ENCODE data around the gene R3HDM1.
"Not testable (repeated sequence)": the region's sequence is repeated elsewhere in the genome, so short reads cannot be mapped to it uniquely, and the experiment has no call there.

Gene R3HDM1

DNA sequence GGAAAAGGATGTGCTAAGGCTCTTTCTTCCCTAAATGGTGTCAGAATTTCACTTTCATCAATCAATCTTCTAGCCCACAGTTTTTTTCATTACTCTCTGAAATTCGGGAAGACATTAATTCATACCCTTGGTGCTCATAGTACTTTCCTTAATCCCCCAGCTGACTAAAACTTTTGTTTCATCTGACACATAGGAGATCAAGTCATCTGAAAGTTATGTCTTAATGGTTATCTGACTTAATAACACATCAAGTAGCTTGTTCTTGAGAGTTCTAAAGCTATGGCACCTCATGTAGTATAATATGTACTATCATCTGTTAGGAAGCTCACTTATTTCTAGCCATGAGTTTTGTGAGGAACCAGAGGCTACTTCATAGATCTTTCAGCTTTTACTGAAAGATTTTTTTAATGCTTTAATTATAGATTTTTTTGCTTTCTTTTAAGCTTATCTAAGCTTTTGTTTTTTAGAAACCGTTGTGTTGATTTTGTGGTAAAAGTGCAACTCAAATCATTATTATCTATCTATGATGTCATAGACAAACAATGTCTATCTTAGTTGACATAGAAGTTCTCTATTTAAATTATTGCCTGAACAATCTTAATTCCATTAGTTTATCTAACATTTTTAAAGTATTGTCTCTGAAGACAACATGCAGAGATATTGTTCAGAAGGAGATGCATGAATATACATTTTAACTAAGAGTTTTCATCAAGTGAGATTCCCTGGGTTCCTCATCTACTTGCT is 116.7 kb downstream of the R3HDM1 start:
- FAIRE-seq = peak; percentile 13

DNA sequence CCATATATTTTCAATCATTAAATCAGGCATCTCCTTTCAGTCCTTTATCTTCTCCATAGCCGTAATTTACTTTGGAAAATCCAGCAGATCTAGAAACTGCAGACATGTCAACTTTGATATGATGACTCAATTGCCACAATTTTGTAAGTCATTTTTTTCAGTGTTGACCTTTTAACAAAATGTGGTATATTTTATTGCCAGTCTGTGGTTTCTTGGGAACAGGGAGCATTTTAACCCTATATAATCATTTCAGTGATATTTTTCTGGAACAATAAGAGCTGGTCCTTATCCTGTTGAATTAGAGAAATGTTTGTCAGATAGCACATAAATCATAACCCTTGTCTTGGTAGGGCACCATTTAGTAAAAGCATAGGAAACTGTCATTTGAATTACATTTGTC is 119.4 kb downstream of the R3HDM1 start:
- FAIRE-seq = no peak

DNA sequence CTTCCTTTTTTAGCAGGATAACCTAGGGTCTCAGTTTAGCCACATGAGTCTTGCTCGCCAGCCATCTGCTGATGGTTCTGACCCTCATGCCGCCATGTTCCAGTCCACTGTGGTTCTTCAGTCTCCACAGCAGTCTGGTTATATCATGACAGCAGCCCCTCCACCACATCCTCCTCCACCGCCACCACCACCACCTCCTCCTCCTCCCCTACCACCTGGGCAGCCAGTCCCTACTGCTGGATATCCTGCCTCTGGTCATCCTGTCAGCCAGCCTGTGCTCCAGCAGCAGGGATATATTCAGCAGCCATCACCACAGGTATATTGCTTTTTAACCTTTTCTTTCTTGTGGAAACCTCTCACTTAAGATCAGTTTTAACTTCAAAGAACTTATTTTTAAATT is 120.4 kb downstream of the R3HDM1 start:
- FAIRE-seq = no peak

DNA sequence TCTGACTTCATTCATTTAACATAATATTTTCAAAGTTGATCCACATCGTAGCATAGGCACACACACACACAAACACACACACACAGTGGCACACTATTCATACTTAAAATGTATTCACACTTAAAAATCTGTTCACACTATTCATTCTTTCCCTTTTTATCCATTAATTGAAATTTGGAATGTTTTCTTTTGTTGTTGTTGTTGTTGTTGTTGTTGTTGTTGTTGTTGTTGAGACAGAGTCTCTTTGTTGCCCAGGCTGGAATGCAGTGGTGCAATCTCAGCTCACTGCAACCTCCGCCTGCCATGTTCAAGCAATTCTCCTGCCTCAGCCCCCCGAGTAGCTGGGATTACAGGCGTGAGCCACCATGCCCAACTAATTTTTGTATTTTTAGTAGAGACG is 123.0 kb downstream of the R3HDM1 start:
- not testable (repeated sequence) for FAIRE-seq

DNA sequence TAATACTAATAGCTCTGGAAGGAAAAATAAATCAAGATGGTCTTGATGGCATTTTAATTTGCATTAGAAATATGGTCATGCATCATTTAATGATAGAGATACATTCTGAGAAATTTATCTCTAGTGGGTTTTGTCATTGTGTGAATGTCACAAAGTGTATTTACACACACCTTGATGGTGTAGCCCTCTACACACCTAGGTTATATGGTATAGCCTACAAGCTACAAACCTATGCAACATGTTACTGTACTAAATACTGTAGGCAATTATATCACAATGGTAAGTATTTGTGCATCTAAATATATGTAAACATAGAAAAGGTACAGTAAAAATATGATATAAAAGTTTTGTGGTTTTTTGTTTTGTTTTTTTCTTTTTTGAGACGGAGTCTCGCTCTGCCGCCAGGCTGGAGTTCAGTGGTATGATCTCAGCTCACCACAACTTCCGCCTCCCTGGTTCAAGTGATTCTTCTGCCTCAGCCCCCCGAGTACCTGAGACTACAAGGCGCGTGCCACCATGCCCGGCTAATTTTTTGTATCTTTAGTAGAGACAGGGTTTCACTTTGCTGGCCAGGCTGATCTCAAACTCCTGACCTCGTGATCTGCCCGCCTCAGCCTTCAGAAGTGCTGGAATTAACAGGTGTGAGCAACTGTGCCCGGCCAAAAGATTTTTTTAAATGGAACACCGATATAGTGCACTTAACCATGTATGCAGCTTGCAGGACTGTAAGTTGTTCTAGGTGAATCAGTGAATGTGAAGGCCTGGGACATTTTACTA is 126.7 kb downstream of the R3HDM1 start:
- FAIRE-seq = no peak

DNA sequence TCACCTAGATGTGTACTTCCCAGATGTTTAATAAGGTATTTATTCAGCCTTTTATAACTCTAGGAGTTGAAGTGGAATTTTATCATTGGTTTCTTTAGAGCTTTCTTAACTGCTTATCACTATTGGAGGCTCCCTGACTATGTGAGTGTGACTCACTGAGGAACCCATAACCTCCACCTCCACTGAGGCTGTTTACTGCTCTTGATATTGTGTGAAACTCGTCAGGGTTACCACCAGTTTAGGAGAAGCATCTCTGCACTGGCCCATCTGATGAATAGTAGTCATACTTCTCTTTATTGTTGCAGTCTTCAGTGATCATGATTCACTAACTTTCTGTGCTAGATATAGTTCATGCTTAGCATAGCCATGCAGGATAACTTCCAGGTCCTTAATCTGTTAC is 130.8 kb downstream of the R3HDM1 start:
- no peak for FAIRE-seq

DNA sequence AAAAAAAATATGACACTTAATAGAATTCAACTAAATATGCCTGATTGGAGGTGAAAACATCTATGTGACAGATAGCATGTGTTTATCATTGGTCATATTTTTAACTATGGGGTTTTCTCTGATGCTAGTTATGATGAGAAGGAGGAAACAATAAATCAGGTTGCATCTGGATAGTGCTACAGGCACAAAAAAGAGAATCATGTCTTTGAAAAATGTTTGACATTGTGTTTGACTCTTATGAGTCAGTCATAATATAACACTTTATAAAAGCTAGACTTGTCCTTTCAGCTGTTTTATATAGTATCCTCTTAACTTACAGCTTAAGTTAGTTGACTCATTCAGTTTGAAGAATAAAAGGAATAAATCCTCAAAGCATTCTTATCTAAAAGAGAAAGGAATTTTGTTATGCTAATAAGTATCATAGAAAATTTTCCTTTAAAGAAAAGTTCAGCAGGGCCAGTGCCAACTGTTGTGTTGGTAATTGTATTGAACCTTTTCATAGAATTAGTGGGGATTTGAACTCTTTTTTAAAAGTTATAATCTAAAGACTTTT is 131.9 kb downstream of the R3HDM1 start:
- FAIRE-seq = no peak

DNA sequence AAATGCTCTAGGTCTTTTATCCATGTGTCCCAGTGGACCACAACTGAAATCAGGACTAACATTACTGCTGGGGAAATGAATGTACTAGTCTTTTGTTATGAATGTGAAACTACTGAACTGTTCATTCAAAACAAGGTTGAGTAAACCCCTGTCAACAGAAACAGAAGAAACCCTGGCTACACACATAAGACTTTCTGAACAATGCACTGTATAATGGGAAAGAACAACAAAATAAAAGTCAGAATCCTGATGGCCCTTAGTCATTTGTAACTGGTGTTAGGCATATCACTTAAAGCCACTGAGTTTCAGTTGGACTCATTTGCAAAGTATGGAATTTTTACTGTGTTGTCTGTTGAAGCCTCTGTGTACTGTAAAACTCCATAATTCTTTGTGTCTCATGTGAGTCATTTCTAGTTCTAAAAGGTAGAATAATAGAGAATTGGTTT is 133.4 kb downstream of the R3HDM1 start:
- FAIRE-seq = no peak

DNA sequence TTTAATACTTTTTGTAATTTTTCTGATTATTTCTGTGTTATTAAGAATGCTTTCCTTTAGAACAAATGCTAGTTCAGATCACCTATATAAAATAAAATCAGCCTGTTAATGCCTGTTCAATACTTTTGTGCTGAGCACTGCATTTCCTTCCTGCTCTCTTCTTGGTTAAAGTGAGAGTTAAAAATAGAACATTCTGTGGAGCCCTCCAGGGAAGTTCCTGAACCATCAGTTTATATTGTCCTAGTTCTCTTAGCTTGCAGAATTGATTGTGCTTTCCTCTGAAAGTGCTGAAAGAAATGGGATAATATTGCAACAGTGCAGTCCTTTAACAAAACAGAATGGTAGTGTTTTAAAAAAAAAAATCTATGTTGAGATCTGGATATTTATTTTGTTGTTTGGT is 135.8 kb downstream of the R3HDM1 start:
- FAIRE-seq = no peak

DNA sequence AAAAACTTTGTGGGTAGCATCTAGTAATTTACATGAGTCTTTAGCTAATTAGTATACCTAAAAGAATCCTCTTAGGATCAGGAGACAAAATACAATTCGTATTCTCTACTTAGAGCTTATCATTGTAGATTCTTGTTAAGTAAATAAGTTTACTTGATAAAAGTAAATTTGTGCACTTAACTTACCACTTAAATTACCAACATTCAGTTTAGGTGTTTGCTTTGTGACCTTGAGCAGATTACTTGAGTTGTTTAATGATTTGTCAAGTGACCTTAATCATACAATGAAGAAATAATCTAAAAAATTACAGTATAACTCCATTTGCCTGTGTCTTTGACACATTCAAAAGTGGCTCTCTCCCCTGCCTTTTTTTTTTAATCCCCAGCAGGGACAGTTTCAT is 143.2 kb downstream of the R3HDM1 start:
- FAIRE-seq = no peak

DNA sequence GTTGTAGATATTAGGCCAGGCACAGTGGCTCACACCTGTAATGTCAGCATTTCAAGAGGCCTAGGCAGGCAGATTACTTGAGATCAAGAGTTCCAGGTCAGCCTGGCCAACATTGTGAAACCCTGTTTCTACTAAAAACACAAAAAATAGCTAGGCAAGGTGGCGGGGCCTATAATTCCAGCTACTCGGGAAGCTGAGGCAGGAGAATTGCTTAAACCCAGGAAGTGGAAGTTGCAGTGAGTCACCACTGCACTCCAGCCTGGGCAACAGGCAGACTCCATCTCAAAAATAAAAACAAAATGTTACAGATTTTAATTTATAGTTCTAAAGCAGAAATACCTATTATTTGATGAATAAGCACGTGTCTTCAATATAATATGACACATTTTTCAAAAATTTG is 144.7 kb downstream of the R3HDM1 start:
- FAIRE-seq = no peak

DNA sequence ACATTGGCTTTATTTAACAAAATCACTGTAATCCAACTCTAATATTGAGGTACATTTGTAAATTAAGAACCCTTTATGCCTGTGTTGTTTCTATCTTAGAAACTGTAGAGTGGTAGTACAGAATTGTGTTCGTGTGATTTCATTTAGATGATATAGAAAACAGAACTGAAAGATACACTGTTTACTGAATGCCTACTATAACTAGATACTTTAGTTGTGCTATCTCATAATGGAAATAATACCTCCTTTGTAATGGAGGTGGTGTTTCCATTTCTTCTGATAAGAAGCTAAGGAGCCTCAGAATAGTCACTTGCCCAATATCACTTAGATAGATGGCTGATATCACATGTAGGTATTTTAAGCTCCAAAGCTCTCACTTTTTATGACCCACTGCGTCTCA is 147.8 kb downstream of the R3HDM1 start:
- FAIRE-seq = no peak

DNA sequence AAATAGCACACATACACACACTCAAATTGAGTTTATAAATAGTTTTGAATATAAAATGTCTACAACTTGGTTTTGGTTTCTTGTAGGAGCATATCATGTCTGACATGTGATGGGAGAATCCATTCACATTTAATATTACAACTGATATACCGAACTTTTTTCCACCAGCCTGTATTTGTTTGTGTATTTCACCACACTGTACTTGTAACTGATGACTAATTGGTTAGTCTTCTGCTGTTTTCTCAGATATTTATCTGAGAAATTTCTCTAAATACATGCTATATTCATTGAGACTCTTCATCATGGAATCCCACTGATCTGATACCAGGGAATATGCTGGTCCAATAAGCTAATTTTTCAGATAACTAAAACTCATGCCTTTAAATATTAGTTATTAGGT is 154.1 kb downstream of the R3HDM1 start:
- FAIRE-seq = no peak

DNA sequence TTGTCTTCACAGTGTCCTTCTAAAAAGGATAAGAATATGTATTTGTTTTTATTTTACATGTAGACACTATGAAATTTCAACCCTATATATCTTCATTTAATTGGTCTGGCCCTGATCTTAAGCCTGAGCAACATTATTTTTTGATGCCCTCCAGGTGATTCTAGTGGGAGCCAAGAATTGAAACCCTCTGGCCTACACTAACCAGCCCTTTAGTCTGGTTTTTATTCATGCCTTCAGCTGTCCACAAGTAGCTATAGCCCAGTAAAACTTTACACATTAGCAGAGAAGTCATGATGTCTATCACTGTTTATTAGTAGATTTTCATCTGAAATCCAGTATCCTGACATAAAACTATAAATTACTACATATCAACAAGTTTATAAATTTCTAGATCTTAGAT is 157.7 kb downstream of the R3HDM1 start:
- peak; percentile 39 for FAIRE-seq

DNA sequence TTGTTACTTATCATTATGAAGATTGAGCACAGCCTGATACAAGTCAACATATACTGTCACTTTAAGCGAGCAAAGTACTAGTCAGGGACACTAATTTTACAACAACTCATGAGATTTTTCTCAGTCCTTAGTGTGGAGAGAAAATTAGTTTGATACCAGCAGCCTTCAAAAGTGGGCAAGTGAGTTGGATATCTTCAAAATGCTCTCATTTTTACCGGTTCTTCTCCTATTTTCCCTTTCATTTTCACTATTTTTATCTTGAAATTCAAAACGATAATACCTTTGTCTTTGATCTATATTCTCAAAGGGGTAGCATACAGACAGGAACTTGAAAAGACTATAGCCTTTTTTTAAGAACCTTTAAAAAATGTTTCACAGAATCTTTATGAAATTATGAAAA is 158.4 kb downstream of the R3HDM1 start:
- FAIRE-seq = no peak

DNA sequence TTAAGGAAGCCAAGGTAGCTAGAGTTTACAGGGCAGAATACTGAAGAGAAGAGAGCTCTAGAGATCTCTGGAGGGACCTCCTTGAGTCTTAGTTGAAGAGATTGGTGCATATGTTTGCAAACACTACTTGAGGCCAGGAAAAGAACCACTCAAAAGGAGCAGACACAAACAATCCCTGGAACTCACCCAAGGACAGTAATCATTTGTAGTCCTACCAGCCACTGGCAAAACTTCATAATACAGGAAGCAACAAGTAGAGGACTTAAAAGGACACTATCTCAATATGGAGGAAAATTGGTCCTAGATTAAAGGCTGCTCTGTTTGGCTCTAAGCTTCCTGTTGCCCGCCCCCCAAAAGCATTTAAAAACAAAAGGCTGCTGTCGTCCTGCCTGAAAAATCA is 163.4 kb downstream of the R3HDM1 start:
- FAIRE-seq = no peak

DNA sequence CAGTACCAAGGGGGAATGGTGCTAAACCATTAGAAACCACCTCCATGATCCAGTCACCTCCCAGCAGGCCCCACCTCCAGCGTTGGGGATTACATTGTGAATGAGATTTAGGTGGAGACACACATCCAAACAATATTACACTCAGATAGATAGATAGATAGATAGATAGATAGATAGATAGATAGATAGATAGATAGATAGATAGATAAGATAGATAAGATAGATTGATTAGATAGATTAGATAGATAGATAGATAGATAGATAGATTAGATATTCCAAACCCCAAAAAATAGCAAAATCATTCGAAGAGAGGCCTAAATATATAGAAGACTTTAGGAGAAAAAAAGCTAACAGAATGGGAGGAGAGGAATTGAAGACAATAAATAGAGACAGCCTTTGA is 167.6 kb downstream of the R3HDM1 start:
- FAIRE-seq = no peak

DNA sequence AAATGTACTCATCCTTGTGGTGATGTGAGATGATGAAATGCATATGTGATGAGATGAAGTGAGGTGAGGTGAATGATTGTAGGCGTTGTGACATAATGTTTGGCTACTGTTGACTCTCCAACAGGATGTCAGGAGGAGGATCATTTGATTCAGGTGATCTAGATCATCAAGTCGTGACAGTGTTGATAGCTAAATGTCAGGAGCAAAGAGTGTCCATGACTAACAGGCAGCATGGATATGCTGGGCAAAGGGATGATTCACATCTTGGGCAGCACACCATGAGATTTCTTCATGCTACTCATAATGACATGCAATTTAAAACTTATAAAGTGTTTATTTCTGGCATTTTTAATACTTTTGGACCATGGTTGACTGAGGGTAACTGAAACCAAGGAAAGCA is 170.2 kb downstream of the R3HDM1 start:
- FAIRE-seq = no peak

DNA sequence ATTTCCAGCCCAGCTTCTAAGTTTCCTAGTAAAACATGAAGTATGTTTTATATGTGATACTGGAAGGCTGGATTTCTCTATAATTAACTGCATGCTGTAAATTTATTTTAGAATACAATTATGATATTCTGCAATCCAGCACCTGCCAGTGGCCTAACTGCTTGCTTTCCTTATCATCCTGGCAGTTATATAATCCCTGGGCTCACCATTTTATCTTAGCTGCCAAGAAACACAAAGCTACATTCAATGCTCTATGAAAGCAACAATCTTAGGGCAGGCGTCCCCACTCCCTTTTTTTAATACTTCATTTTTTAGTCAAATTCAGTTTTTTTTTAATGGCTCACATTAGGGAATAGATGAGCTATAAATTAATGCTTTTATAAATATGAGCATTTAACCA is 172.0 kb downstream of the R3HDM1 start:
- no peak for FAIRE-seq

DNA sequence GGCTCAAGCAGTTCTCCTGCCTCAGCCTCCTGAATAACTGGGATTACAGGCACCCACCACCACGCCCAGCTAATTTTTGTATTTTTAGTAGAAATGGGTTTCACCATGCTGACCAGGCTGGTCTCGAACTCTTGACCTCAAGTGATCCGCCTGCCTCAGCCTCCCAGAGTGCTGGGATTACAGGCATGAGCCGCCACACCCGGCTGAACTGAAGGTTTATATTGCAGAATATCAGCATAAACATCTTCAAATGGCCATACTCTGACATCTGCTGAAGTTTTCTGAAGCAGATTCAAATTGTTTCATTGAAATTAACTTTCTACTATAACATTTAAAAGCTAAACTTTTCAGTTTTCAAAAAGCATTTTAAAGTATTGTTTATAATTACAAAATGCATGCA is 172.8 kb downstream of the R3HDM1 start:
- FAIRE-seq = not testable (repeated sequence)

DNA sequence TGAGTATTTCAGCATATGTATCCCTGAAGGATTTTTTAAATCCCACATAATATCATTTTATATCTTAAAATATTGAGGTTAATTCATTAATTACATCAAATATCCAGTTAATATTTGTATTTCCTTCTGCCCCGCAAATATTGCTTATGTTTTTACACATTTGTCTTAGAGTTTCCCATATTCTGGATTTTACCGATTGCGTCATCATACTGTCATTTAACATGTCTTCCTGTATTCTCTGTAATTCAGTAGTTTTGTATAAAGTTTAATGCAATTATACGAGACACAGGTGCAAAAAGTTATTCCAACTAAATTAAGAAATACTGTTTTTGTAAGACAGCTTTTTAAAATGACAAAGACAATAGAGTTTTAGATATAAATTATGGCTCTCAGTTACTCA is 176.9 kb downstream of the R3HDM1 start:
- FAIRE-seq = peak; percentile 55

DNA sequence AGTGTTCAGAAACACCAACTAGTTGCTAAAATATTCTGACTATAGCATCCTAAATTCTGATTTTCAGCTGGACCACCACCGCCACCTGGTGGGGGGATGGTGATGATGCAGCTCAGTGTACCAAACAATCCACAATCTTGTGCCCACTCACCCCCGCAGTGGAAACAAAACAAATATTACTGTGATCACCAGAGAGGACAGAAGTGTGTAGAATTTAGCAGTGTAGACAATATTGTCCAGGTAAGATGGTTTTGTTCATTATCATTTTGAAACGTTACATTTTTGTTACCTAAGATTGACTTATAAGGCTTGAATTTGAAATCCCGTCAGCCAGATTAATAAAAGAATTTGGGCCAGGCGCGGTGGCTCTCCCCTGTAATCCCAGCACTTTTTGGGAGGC is 178.7 kb downstream of the R3HDM1 start:
- FAIRE-seq = peak; percentile 77

DNA sequence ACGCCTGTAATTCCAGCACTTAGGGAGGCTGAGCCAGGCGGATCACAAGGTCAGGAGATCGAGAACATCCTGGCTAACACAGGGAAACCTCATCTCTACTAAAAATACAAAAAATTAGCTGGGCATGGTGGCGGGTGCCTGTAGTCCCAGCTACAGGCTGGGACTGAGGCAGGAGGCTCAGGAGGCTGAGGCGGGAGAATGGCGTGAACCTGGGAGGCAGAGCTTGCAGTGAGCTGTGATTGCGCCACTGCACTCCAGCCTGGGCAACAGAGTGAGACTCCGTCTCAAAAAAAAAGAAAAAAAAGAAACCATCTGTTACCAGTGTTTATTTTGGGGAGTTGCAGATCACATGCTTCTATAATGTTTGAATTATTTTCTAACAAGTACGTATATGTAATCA is 183.8 kb downstream of the R3HDM1 start:
- FAIRE-seq = not testable (repeated sequence)

DNA sequence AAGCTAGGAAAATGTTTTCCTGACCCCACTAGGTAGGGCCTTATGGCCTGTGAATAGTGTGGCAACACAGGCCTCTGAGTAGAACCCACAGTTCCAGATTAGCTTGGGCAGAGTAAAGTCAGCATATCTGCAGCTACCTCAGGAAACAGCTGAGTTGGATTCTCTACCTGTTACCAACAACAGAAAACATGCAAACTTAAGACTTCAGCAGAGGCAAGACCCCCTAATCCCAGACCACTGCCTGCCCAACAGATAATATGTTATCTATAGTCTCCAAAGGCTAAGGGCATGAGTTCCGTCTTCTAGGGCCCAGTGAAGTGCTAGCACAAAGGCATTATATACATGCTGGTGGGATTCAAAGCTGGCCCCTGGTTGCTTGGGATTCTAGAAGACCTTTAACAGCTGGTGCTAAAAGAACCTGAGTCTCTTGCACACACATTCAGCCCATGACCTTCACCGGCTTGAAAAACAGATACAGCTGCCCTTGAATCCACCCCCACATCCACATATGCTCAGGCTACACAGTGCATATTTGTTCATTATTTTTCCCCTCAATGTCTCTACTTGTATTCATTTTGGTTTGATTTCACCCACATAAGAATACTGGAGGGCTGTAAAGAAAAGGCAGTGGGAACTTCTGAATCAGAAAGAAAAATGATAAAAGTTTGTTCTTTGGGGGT is 196.9 kb downstream of the R3HDM1 start:
- FAIRE-seq = no peak
